ENCODE measurements around the gene LLCFC1.

Gene LLCFC1

GRCh38 chr7:142950235-142950634, 11.0 kb downstream of the LLCFC1 start:
- TF ChIP-seq CTCF (IDR thresholded peaks at IDR 0.05; ENCODE audit: insufficient read depth, low read depth, low read length, missing control alignments), result no peak
- H3K4me3 ChIP-seq (ENCODE audit: low read length), result no peak overlapping the region
- DNase-seq (ENCODE audit: low read depth), result no peak

GRCh38 chr7:142954680-142955268, 15.5 kb downstream of the LLCFC1 start:
- no peak overlapping the region for H3K4me3 ChIP-seq (ENCODE audit: low read length)
- no peak for TF ChIP-seq CTCF (IDR thresholded peaks at IDR 0.05; ENCODE audit: insufficient read depth, low read depth, low read length, missing control alignments)
- no peak for DNase-seq (ENCODE audit: low read depth)

- no peak for TF ChIP-seq CTCF (IDR thresholded peaks at IDR 0.05; ENCODE audit: insufficient read depth, low read depth, low read length, missing control alignments)
- no peak overlapping the region for H3K4me3 ChIP-seq (ENCODE audit: low read length)
- peak; percentile 2 for DNase-seq (ENCODE audit: low read depth)
Observed at GRCh38 chr7:142956951-142957623, 17.8 kb downstream of the LLCFC1 start.

GRCh38 chr7:142957723-142958122, 18.4 kb downstream of the LLCFC1 start:
- no peak for TF ChIP-seq CTCF (IDR thresholded peaks at IDR 0.05; ENCODE audit: insufficient read depth, low read depth, low read length, missing control alignments)
- no peak overlapping the region for H3K4me3 ChIP-seq (ENCODE audit: low read length)
- DNase-seq (ENCODE audit: low read depth), result no peak

- no peak for TF ChIP-seq CTCF (IDR thresholded peaks at IDR 0.05; ENCODE audit: insufficient read depth, low read depth, low read length, missing control alignments)
- DNase-seq (ENCODE audit: low read depth), result no peak
- H3K4me3 ChIP-seq (ENCODE audit: low read length), result no peak overlapping the region
Observed at GRCh38 chr7:142959202-142959601, 19.9 kb downstream of the LLCFC1 start.

GRCh38 chr7:142960955-142961512, 21.8 kb downstream of the LLCFC1 start:
- TF ChIP-seq CTCF (IDR thresholded peaks at IDR 0.05; ENCODE audit: insufficient read depth, low read depth, low read length, missing control alignments), result no peak

More at GRCh38 chr7:142960955-142961512, 21.8 kb downstream of the LLCFC1 start:
- no peak overlapping the region for H3K4me3 ChIP-seq (ENCODE audit: low read length)
- DNase-seq (ENCODE audit: low read depth), result no peak
